Peyer's patch (tissue), 4 donors: ENCODE results near the gene TRIM5. TPM values are rescaled to one million over a fixed set of nuclear protein-coding genes. Genes with fewer than 3 reads are reported as not detected.
"Not testable (repeated sequence)": the region's sequence is repeated elsewhere in the genome, so short reads cannot be mapped to it uniquely, and the experiment has no call there.

Experiments used
- DNase-seq, 3 donors: peaks; one replicate each; pipeline ENCODE4 v3.0.0-alpha.2; 2017 to 2019
- H3K27ac ChIP-seq, 4 donors: fragments of 200-600 bp; sonication (generic); one replicate each; pipeline ENCODE4 v1.5.1; 2016 to 2019
- H3K27me3 ChIP-seq, 2 donors: fragments of 200-600 bp; sonication (generic); one replicate each; pipeline ENCODE4 v1.5.1; 2019
- H3K36me3 ChIP-seq, 3 donors: fragments of 200-600 bp; sonication (generic); one replicate each; pipeline ENCODE4 v1.5.1; 2016 to 2019
- H3K4me1 ChIP-seq, 4 donors: fragments of 200-600 bp; sonication (generic); one replicate each; pipeline ENCODE4 v1.5.1; 2016 to 2019
- H3K4me3 ChIP-seq, 4 donors: fragments of 200-600 bp; sonication (generic); 1 replicate in 3 of 4; 2 replicates in 1 of 4; pipeline ENCODE4 v1.5.1; 2016 to 2019; ENCODE audit warnings: mild to moderate bottlenecking in 1 of 4
- H3K9me3 ChIP-seq, 4 donors: fragments of 200-600 bp; sonication (generic); one replicate each; pipeline ENCODE4 v1.5.1; 2016 to 2019; ENCODE audit warnings: mild to moderate bottlenecking in 1 of 4
- POLR2A ChIP-seq, 2 donors: fragments of 450-650 bp; IDR thresholded peaks; one replicate each; pipeline ENCODE4 v1.5.1; 2017; ENCODE audit warnings: antibody characterized with exemption in 2 of 2, mild to moderate bottlenecking in 2 of 2, moderate library complexity in 2 of 2
- total RNA-seq, 4 donors: library from RNA; depleted of rRNA; stranded (reverse); fragments of >200 nt; gene quantifications; one replicate each; pipeline ENCODE4 v1.1.0, GENCODE V29; 2016
- TF ChIP-seq, protein P1 (sequence below), 6 experiments: fragments of 450-650 bp in 4 of 6; fragments of 200-600 bp in 2 of 6; sonication (generic) in 1 of 6; IDR thresholded peaks; one replicate each; pipeline ENCODE4 v1.5.1; 2017 to 2019; ENCODE audit warnings: antibody characterized with exemption in 6 of 6, mild to moderate bottlenecking in 3 of 6, moderate library complexity in 1 of 6

Gene TRIM5
- total RNA-seq, 4 donors from 2014 or later: 8.1 to 55.3 (median 21.3) TPM

DNA sequence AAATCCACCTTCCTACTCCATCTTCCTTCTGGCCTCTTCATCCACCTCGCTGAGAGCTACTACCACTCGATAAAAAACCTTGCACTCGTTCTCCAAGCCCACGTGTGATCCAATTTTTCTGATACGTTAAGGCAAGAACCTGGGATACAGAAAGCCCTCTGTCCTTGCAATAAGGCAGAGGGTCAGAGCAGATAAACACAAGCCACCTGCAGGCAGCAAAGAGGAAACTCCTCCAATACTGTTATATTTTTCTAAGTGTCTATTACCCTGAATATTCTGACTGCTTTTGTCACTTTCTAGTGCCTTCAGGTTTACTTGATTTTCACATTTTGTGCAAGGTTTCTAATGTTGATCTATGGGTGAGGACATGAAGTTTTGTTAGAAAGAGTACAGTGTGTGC is 26.6 kb downstream of the TRIM5 start:
- Histone ChIP-seq H3K4me1 (no peaks in the 10 kb centered on the region), H3K9me3 (no peaks in the 10 kb centered on the region), H3K36me3 (peaks cover 0 to 5% (median 0%) of the 10 kb centered on the region in 3 donors), H3K27ac (no peak overlapping the region), H3K4me3 (no peak overlapping the region), H3K27me3 (no peaks in the 10 kb centered on the region)
- TF ChIP-seq POLR2A (IDR thresholded peaks at IDR 0.05): no peak
- TF ChIP-seq, protein P1, sequence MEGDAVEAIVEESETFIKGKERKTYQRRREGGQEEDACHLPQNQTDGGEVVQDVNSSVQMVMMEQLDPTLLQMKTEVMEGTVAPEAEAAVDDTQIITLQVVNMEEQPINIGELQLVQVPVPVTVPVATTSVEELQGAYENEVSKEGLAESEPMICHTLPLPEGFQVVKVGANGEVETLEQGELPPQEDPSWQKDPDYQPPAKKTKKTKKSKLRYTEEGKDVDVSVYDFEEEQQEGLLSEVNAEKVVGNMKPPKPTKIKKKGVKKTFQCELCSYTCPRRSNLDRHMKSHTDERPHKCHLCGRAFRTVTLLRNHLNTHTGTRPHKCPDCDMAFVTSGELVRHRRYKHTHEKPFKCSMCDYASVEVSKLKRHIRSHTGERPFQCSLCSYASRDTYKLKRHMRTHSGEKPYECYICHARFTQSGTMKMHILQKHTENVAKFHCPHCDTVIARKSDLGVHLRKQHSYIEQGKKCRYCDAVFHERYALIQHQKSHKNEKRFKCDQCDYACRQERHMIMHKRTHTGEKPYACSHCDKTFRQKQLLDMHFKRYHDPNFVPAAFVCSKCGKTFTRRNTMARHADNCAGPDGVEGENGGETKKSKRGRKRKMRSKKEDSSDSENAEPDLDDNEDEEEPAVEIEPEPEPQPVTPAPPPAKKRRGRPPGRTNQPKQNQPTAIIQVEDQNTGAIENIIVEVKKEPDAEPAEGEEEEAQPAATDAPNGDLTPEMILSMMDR (IDR thresholded peaks at IDR 0.05): no peak
- no peak for DNase-seq

DNA sequence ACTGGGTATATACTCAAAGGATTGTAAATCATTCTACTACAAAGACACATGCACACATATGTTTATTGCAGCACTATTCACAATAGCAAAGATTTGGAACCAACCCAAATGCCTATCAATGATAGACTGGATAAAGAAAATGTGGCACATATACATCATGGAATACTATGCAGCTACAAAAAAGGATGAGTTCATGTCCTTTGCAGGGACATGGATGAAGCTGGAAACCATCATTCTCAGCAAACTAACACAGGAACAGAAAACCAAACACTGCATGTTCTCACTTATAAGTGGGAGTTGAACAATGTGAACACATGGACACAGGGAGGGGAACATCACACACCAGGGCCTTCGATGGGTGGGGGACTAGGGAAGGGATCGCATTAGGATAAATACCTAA is 27.9 kb downstream of the TRIM5 start:
- not testable (repeated sequence) for H3K27ac ChIP-seq, H3K9me3 ChIP-seq, H3K4me3 ChIP-seq, H3K4me1 ChIP-seq, H3K36me3 ChIP-seq, H3K27me3 ChIP-seq, DNase-seq

DNA sequence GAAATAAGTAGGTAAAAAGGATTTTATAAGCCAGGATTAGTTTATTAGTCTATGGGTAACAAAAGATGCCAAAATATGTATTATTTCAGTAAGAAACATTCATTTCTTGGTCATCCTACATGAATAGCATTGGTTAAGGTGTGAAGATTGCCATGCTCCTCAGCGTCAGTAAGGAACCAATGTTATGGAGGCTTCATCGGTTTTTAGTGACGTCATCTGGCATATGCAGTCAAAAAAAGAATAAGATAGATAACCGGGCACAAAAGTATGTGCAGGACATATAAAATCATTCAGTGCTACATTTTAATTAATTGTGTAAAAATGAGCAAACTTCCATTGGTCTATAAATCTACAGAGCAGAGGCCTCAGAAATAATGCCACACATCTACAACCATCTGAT is 29.4 kb downstream of the TRIM5 start:
- Histone ChIP-seq H3K4me3 (no peak overlapping the region), H3K36me3 (no peaks in the 10 kb centered on the region), H3K27ac (no peak overlapping the region), H3K4me1 (no peaks in the 10 kb centered on the region), H3K27me3 (no peaks in the 10 kb centered on the region), H3K9me3 (no peaks in the 10 kb centered on the region)
- TF ChIP-seq POLR2A (IDR thresholded peaks at IDR 0.05): no peak
- TF ChIP-seq, protein P1 (IDR thresholded peaks at IDR 0.05): no peak
- no peak for DNase-seq

DNA sequence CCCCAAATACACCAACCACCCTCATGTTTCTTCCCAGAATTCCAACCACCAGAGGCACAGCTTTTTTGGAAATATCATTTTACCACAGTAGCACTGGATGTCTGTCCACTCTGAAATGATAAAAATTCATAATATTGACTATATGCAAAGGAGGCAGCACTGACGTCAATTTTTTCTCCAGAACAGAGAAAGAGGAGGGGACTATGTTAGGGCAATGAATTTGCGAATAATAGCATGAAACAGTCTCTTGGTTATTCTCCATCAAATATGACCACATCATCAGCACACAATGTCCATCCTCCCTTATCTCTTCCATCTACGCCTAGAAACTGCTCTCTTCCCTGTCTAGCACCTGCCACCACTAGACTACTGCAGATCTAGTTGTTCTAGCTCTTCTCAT is 38.7 kb downstream of the TRIM5 start:
- Histone ChIP-seq H3K4me3 (no peak overlapping the region), H3K27me3 (no peaks in the 10 kb centered on the region), H3K36me3 (peaks cover 0 to 21% (median 0%) of the 10 kb centered on the region in 3 donors), H3K4me1 (no peaks in the 10 kb centered on the region), H3K27ac (no peak overlapping the region), H3K9me3 (no peaks in the 10 kb centered on the region)
- no peak for TF ChIP-seq POLR2A (IDR thresholded peaks at IDR 0.05)
- TF ChIP-seq, protein P1 (IDR thresholded peaks at IDR 0.05): no peak
- no peak for DNase-seq

DNA sequence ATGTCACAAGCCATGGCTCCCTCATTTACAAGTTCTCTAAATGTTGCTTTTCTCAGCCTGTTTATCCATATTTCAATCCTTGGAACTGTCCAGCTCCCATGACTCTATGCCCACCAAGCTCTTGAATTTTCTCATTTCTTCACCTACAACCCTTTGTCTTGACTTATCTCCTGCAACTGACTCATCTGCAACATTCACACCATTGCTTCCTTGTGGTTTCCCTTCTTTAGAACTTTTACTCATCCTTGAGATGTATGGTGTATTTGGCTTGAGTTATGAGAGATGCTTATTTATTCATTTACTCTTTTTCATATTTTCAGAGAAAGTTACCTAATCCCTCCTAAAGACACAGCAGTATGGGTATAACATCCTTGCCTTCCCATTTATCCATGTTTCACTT is 41.3 kb downstream of the TRIM5 start:
- TF ChIP-seq, protein P1 (IDR thresholded peaks at IDR 0.05): no peak
- TF ChIP-seq POLR2A (IDR thresholded peaks at IDR 0.05): no peak
- peaks cover 0 to 27% (median 0%) of the 10 kb centered on the region in 3 donors for H3K36me3 ChIP-seq
- H3K4me3 ChIP-seq: no peak overlapping the region
- no peak for DNase-seq
- H3K27ac ChIP-seq: no peak overlapping the region
- H3K9me3 ChIP-seq: no peaks in the 10 kb centered on the region
- no peaks in the 10 kb centered on the region for H3K4me1 ChIP-seq
- no peaks in the 10 kb centered on the region for H3K27me3 ChIP-seq

DNA sequence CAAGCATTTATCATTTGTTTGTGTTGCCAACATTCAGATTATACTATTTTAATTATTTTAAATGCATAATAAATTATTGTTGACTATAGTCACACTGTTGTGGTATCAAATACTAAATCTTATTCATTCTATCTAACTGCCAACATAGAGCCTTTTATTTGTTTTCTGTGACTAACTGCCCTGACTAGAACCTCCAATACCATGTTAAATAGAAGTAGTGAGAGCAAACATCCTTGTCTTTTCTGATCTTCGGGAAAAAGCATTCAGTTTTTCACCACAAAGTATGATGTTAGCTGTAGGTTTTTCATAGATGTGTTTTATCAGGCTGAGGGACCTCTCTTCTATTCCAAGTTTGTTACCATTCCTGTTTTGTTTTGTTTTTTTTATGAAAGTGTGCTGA is 44.9 kb downstream of the TRIM5 start:
- DNase-seq: no peak
- H3K36me3 ChIP-seq: peaks cover 0 to 31% (median 0%) of the 10 kb centered on the region in 3 donors
- no peak overlapping the region for H3K27ac ChIP-seq
- no peaks in the 10 kb centered on the region for H3K27me3 ChIP-seq
- TF ChIP-seq, protein P1 (IDR thresholded peaks at IDR 0.05): no peak
- no peak for TF ChIP-seq POLR2A (IDR thresholded peaks at IDR 0.05)
- no peaks in the 10 kb centered on the region for H3K9me3 ChIP-seq
- no peaks in the 10 kb centered on the region for H3K4me1 ChIP-seq
- H3K4me3 ChIP-seq: no peak overlapping the region
